Neural cell (in vitro differentiated cells): ENCODE measurements around the gene PFKL.

Source experiments
- CTCF ChIP-seq: fragments of 450-650 bp; IDR thresholded peaks from 2 replicates; pipeline ENCODE4 v1.5.1; 2014; ENCODE audit warnings: antibody characterized with exemption, mild to moderate bottlenecking, moderate library complexity; ENCODE audit not compliant: poor library complexity, severe bottlenecking
- EP300 ChIP-seq: fragments of 450-650 bp; conservative IDR thresholded peaks from 2 replicates; pipeline ENCODE4 v1.6.1; 2014; ENCODE audit warnings: antibody characterized with exemption, mild to moderate bottlenecking, moderate library complexity; ENCODE audit not compliant: poor library complexity, severe bottlenecking
- EZH2 ChIP-seq: fragments of 200-600, 300-800 bp; shearing (Covaris generic), sonication (generic); IDR thresholded peaks from 2 replicates; pipeline ENCODE4 v1.6.1; 2014; ENCODE audit warnings: antibody characterized with exemption, low read length, borderline replicate concordance, mild to moderate bottlenecking; ENCODE audit not compliant: insufficient read depth, poor library complexity, severe bottlenecking
- MXI1 ChIP-seq: fragments of 450-650 bp; conservative IDR thresholded peaks from 2 replicates; pipeline ENCODE4 v1.6.1; 2014; ENCODE audit warnings: antibody characterized with exemption, mild to moderate bottlenecking; ENCODE audit not compliant: poor library complexity, severe bottlenecking
- POLR2AphosphoS5 ChIP-seq: IDR thresholded peaks from 2 replicates; pipeline ENCODE4 v1.6.1; 2012
- RAD21 ChIP-seq: fragments of 450-650 bp; conservative IDR thresholded peaks from 2 replicates; pipeline ENCODE4 v1.6.1; 2014; ENCODE audit warnings: antibody characterized with exemption, mild to moderate bottlenecking, moderate library complexity
- REST ChIP-seq: IDR thresholded peaks from 2 replicates; pipeline ENCODE4 v1.6.1; 2012; ENCODE audit warnings: borderline replicate concordance
- SMC3 ChIP-seq: fragments of 450-650 bp; conservative IDR thresholded peaks from 2 replicates; pipeline ENCODE4 v1.6.1; 2014; ENCODE audit warnings: antibody characterized with exemption, mild to moderate bottlenecking, moderate library complexity; ENCODE audit not compliant: poor library complexity

- TF ChIP-seq EZH2 = no peak
- no peak for TF ChIP-seq REST
- no peak for TF ChIP-seq CTCF
- TF ChIP-seq RAD21 = no peak
- TF ChIP-seq POLR2AphosphoS5 = no peak
- TF ChIP-seq EP300 = no peak
- TF ChIP-seq MXI1 = no peak
- TF ChIP-seq SMC3 = no peak
These were observed 41.7 kb upstream of the PFKL start for GRCh38 chr21:44258056-44258725.
